Esophagus muscularis mucosa (tissue), 4 donors: Measurements from ENCODE around the gene CTIF. TPM values are rescaled to one million over a fixed set of nuclear protein-coding genes. Genes with fewer than 3 reads are reported as not detected.

ENCODE experiments used
- DNase-seq: peaks from one replicate; pipeline ENCODE4 v3.0.0-alpha.2; 2017; ENCODE audit errors: extremely low spot score
- H3K27ac ChIP-seq, 4 donors: fragments of 200-600 bp; sonication (generic); replicated peaks in 1 of 4; 1 replicate in 3 of 4; 2 replicates in 1 of 4; pipeline ENCODE4 v1.5.1; 2016 to 2019; ENCODE audit warnings: mild to moderate bottlenecking in 1 of 4
- H3K27me3 ChIP-seq, 4 donors: fragments of 200-600 bp; sonication (generic); one replicate each; pipeline versions ENCODE4 v1.5.1 to v1.6.0; 2016 to 2019
- H3K36me3 ChIP-seq, 4 donors: fragments of 200-600 bp; sonication (generic); one replicate each; pipeline ENCODE4 v1.5.1; 2016 to 2019
- H3K4me1 ChIP-seq, 4 donors: fragments of 200-600 bp; sonication (generic); one replicate each; pipeline ENCODE4 v1.5.1; 2016 to 2019
- H3K4me3 ChIP-seq, 4 donors: fragments of 200-600 bp; sonication (generic); 1 replicate in 2 of 4; 2 replicates in 2 of 4; pipeline ENCODE4 v1.5.1; 2016 to 2019; ENCODE audit warnings: mild to moderate bottlenecking in 4 of 4, moderate library complexity in 1 of 4
- H3K9me3 ChIP-seq, 4 donors: fragments of 200-600 bp; sonication (generic); 1 replicate in 3 of 4; 2 replicates in 1 of 4; pipeline ENCODE4 v1.5.1; 2016 to 2019
- CTCF ChIP-seq, 3 experiments: fragments of 200-600 bp in 2 of 3; fragments of 450-650 bp in 1 of 3; sonication (generic) in 2 of 3; IDR thresholded peaks; one replicate each; pipeline ENCODE4 v1.5.1; 2017 to 2019; ENCODE audit warnings: antibody characterized with exemption in 3 of 3, mild to moderate bottlenecking in 2 of 3, moderate library complexity in 1 of 3
- EP300 ChIP-seq: sonication (generic); formaldehyde crosslinking; IDR thresholded peaks from one replicate; pipeline ENCODE4 v1.6.1; 2017; ENCODE audit warnings: antibody characterized with exemption
- POLR2A ChIP-seq: fragments of 450-650 bp; IDR thresholded peaks from one replicate; pipeline ENCODE4 v1.6.1; 2017; ENCODE audit warnings: antibody characterized with exemption, moderate library complexity, mild to moderate bottlenecking, low read depth
- POLR2AphosphoS5 ChIP-seq, 2 donors: sonication (generic); formaldehyde crosslinking; IDR thresholded peaks; one replicate each; pipeline ENCODE4 v1.6.1; 2017; ENCODE audit warnings: antibody characterized with exemption in 2 of 2
- WGBS: methylation state at CpG from one replicate; pipeline ENCODE4 v1.1.5; 2018; 5-methylcytosine and 5-hydroxymethylcytosine counted together
- intact Hi-C: fragments of 100-400 bp; cut with DNase I; formaldehyde crosslinking; loops from one replicate; pipeline ENCODE4 v1.15.1; 2023
- total RNA-seq, 4 donors: library from RNA; depleted of rRNA; stranded (reverse); fragments of >200 nt; gene quantifications; one replicate each; pipeline versions ENCODE4 v1.1.0 to v1.2.1, GENCODE V29; 2016

Gene CTIF
- total RNA-seq, 4 donors from 2014 or later: 63.1 to 137 (median 87.7) TPM

- no peak overlapping the region for H3K4me3 ChIP-seq
- H3K4me1 ChIP-seq: peaks cover 0 to 9% (median 4%) of the 10 kb centered on the region in 4 donors
- intact Hi-C loops: no loop called here
- 95% methylated on average over 14 of the region's 14 CpGs for WGBS
- DNase-seq: no peak
- H3K27ac ChIP-seq: no peak overlapping the region
- H3K36me3 ChIP-seq: peaks cover 18 to 63% (median 44%) of the 10 kb centered on the region in 4 donors
- H3K27me3 ChIP-seq: no peaks in the 10 kb centered on the region
- TF ChIP-seq POLR2AphosphoS5 (IDR thresholded peaks at IDR 0.05): no peak
- TF ChIP-seq POLR2A: no peak
- no peak for TF ChIP-seq CTCF (IDR thresholded peaks at IDR 0.05)
- no peak for TF ChIP-seq EP300
- H3K9me3 ChIP-seq: no peaks in the 10 kb centered on the region
These were observed 318.3 kb downstream of the CTIF start for GRCh38 chr18:48857023-48857694.

GRCh38 chr18:48858676-48859075 is 319.8 kb downstream of the CTIF start:
- intact Hi-C loops: no loop called here
- DNase-seq: no peak
- no peak for TF ChIP-seq CTCF (IDR thresholded peaks at IDR 0.05)
- TF ChIP-seq EP300: no peak
- no peak for TF ChIP-seq POLR2AphosphoS5 (IDR thresholded peaks at IDR 0.05)
- TF ChIP-seq POLR2A: no peak
- Histone ChIP-seq H3K4me1 (peaks cover 0 to 7% (median under 1%) of the 10 kb centered on the region in 4 donors), H3K27ac (no peak overlapping the region), H3K36me3 (peaks cover 22 to 68% (median 48%) of the 10 kb centered on the region in 4 donors), H3K27me3 (no peaks in the 10 kb centered on the region), H3K4me3 (no peak overlapping the region), H3K9me3 (no peaks in the 10 kb centered on the region)
- WGBS: 90% methylated on average over 4 of the region's 4 CpGs

GRCh38 chr18:48859311-48860268 is 320.8 kb downstream of the CTIF start:
- Histone ChIP-seq H3K27ac (no peak overlapping the region), H3K27me3 (no peaks in the 10 kb centered on the region), H3K4me3 (no peak overlapping the region), H3K9me3 (no peaks in the 10 kb centered on the region), H3K36me3 (peaks cover 22 to 68% (median 45%) of the 10 kb centered on the region in 4 donors), H3K4me1 (peaks cover 0 to 7% (median 0%) of the 10 kb centered on the region in 4 donors)
- TF ChIP-seq CTCF (IDR thresholded peaks at IDR 0.05) (no peak), POLR2A (no peak), EP300 (no peak), POLR2AphosphoS5 (IDR thresholded peaks at IDR 0.05) (no peak)
- WGBS: 79% methylated on average over 42 of the region's 43 CpGs
- DNase-seq: no peak
- intact Hi-C loops: no loop called here

- TF ChIP-seq EP300: no peak
- no peak for TF ChIP-seq CTCF (IDR thresholded peaks at IDR 0.05)
- TF ChIP-seq POLR2A: no peak
- no peak for TF ChIP-seq POLR2AphosphoS5 (IDR thresholded peaks at IDR 0.05)
- intact Hi-C loops: no loop called here
- H3K27me3 ChIP-seq: no peaks in the 10 kb centered on the region
- H3K27ac ChIP-seq: no peak overlapping the region
- H3K9me3 ChIP-seq: no peaks in the 10 kb centered on the region
- 92% methylated on average over 23 of the region's 28 CpGs for WGBS
- DNase-seq: no peak
- H3K4me3 ChIP-seq: no peak overlapping the region
- H3K36me3 ChIP-seq: peaks cover 22 to 65% (median 41%) of the 10 kb centered on the region in 4 donors
- H3K4me1 ChIP-seq: peaks cover 0 to 7% (median 0%) of the 10 kb centered on the region in 4 donors
These were observed 321.7 kb downstream of the CTIF start for GRCh38 chr18:48860269-48861180.
